Ecto neural progenitor cell (in vitro differentiated cells): Measurements from ENCODE around the gene C12orf56.
"Not testable (repeated sequence)": the region's sequence is repeated elsewhere in the genome, so short reads cannot be mapped to it uniquely, and the experiment has no call there.

Experiments used
- DNase-seq: peaks from one replicate; pipeline ENCODE4 v3.0.0-alpha.2; 2018; ENCODE audit warnings: low spot score

Gene C12orf56

GRCh38 chr12:64232196-64232595, 158.4 kb downstream of the C12orf56 start:
- no peak for DNase-seq

GRCh38 chr12:64229796-64230195, 160.8 kb downstream of the C12orf56 start:
- DNase-seq = no peak

- no peak for DNase-seq
Measured at GRCh38 chr12:64229240-64229639, 161.3 kb downstream of the C12orf56 start.

- DNase-seq = no peak
Measured at GRCh38 chr12:64225626-64226025, 164.9 kb downstream of the C12orf56 start.

- peak; percentile 95 for DNase-seq
Measured at GRCh38 chr12:64222009-64222765, 168.4 kb downstream of the C12orf56 start, which contains the start of gene KICS2. Gene KICS2 (minus strand): TSS chr12:64222296. CDS start chr12:64222237, 59 bp downstream.

- DNase-seq = peak; percentile 93
Measured at GRCh38 chr12:64221651-64222008, 168.9 kb downstream of the C12orf56 start.

- no peak for DNase-seq
Measured at GRCh38 chr12:64220046-64220445, 170.5 kb downstream of the C12orf56 start.

- no peak for DNase-seq
Measured at GRCh38 chr12:64219145-64219544, 171.4 kb downstream of the C12orf56 start.

GRCh38 chr12:64218597-64218996, 172.0 kb downstream of the C12orf56 start:
- no peak for DNase-seq

- not testable (repeated sequence) for DNase-seq
Measured at GRCh38 chr12:64217643-64218042, 172.9 kb downstream of the C12orf56 start.

GRCh38 chr12:64216239-64216638, 174.3 kb downstream of the C12orf56 start:
- DNase-seq = no peak
